ENCODE data around the gene SULF2. TPM values are rescaled to one million over a fixed set of nuclear protein-coding genes. Genes with fewer than 3 reads are reported as not detected.

Gene SULF2
- total RNA-seq, 1 donor = 74.7 TPM

GRCh38 chr20:47708953-47709833 lies 76.1 kb downstream of the SULF2 start:
- no peaks in the 10 kb centered on the region for H3K4me1 ChIP-seq (ENCODE audit: insufficient read depth, low read length)
- no peaks in the 10 kb centered on the region for H3K9me3 ChIP-seq (ENCODE audit: low read depth, low read length)
- H3K27me3 ChIP-seq (ENCODE audit: insufficient read depth, low read length) = no peaks in the 10 kb centered on the region
- no peak overlapping the region for H3K4me3 ChIP-seq (ENCODE audit: low read length)

DNA sequence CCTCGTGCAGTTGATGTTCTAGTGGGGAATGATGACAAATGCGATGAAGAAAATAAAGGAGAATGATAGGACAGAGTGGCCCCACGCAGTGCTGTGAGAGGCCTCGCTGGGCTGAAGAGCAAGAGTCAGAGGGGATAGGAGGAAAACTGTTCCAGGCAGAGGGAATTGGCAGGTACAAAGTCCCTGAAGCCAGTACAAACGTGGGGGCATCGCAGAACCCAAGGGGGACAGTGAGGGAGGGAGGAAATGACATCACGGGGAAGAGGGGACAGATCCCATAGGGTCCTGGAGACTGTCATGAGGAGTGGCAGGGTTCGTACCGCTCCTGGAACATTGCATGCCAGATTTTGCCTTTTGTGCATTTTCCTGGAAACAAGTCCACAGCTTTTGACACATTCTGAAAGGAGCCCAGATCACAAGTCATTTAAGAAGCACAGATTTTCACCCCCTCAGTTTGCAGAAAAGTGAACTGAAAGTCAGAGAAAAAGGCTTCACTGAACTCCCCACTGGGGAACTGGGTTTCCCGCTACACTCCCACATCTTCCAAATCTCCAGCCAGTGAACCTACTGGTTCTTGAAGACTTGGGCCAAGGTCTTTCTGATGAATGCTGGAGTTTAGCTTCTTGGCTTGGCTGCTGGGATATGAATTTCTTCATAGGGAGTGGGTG lies 77.0 kb downstream of the SULF2 start:
- no peaks in the 10 kb centered on the region for H3K9me3 ChIP-seq (ENCODE audit: low read depth, low read length)
- H3K4me3 ChIP-seq (ENCODE audit: low read length) = no peak overlapping the region
- H3K27me3 ChIP-seq (ENCODE audit: insufficient read depth, low read length) = no peaks in the 10 kb centered on the region
- H3K4me1 ChIP-seq (ENCODE audit: insufficient read depth, low read length) = no peaks in the 10 kb centered on the region

DNA sequence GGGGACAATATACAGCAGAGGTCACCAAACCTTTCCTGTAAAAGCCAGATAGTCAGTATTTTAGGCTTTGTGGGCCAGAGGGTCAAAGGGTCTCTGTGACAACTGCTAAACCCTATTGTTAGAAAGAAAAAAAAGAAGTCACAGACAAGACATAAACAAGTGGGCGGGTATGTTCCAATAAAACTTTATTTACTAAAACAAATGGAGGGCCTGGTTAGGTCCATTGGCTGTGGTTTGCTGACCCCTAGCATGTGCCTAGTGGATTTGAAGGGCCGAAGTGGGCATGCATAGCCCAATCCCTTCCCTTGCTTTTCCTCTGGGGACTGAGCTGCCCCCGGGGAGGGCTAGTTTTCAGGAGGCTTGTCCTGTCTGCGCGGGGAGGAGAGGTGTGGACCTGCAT lies 78.9 kb downstream of the SULF2 start:
- Histone ChIP-seq H3K4me1 (ENCODE audit: insufficient read depth, low read length) (no peaks in the 10 kb centered on the region), H3K27me3 (ENCODE audit: insufficient read depth, low read length) (no peaks in the 10 kb centered on the region), H3K4me3 (ENCODE audit: low read length) (no peak overlapping the region), H3K9me3 (ENCODE audit: low read depth, low read length) (no peaks in the 10 kb centered on the region)

GRCh38 chr20:47705497-47705856 lies 79.8 kb downstream of the SULF2 start:
- H3K27me3 ChIP-seq (ENCODE audit: insufficient read depth, low read length) = no peaks in the 10 kb centered on the region
- H3K9me3 ChIP-seq (ENCODE audit: low read depth, low read length) = no peaks in the 10 kb centered on the region
- no peaks in the 10 kb centered on the region for H3K4me1 ChIP-seq (ENCODE audit: insufficient read depth, low read length)
- no peak overlapping the region for H3K4me3 ChIP-seq (ENCODE audit: low read length)

DNA sequence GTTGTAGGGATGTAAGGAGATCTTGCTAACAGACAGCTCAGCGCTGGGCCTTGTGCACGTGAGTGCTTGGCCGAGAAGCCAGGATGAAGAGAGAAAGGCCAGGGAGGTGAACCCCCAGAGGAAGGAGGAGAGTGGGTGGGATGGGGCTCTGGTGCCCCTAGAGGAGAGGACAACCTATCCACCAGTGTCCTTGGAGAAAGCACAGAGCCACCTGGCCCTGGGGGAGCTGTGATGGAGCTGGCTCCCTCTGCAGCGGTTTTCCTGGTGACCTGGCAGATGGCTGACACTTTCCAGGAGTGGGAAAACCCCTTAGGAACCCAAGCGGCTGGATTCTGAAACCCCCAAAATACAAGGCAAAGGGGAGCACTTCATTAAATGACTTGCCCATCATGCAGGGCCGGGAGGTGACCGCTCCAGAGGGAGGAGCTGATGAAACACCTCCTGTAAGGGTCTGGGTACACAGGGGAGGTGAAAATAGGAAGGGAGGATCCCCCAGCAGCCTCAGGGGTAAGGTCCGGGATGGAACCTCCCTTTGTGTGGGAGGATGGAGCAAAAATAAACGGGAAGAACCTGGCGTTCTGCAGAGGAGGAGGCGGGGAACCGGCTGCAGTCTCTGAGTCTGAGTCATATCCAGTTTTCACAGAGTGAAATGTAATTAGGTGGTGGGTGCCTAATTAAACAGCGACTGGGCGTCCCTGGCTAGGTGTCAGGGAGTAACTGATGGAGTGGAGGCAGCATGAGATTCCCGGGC lies 80.4 kb downstream of the SULF2 start:
- no peaks in the 10 kb centered on the region for H3K27me3 ChIP-seq (ENCODE audit: insufficient read depth, low read length)
- H3K4me1 ChIP-seq (ENCODE audit: insufficient read depth, low read length) = no peaks in the 10 kb centered on the region
- no peaks in the 10 kb centered on the region for H3K9me3 ChIP-seq (ENCODE audit: low read depth, low read length)
- H3K4me3 ChIP-seq (ENCODE audit: low read length) = no peak overlapping the region

- H3K27me3 ChIP-seq (ENCODE audit: insufficient read depth, low read length) = no peaks in the 10 kb centered on the region
- H3K9me3 ChIP-seq (ENCODE audit: low read depth, low read length) = no peaks in the 10 kb centered on the region
- no peak overlapping the region for H3K4me3 ChIP-seq (ENCODE audit: low read length)
- H3K4me1 ChIP-seq (ENCODE audit: insufficient read depth, low read length) = no peaks in the 10 kb centered on the region
These were observed 81.5 kb downstream of the SULF2 start for GRCh38 chr20:47703748-47704147.

DNA sequence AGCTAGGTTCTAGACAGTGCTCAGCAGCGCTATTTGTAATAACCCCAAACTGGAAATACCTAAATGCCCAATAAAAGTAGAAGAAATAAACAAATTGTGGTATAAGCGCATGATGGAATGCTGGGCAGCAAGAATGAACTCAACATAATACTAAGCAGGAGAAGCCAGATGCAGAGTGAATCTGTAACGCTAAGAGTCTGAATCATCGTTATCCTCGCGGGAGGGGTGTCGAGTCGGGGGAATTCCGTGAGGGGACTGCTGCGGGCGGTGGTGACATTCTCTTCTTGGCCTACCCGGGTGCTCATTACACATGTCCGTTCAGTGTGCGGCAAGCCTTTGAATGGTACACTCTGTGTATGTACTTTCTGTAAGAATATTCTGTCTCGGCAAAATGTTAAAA lies 83.7 kb downstream of the SULF2 start:
- H3K27me3 ChIP-seq (ENCODE audit: insufficient read depth, low read length) = no peaks in the 10 kb centered on the region
- no peaks in the 10 kb centered on the region for H3K4me1 ChIP-seq (ENCODE audit: insufficient read depth, low read length)
- no peaks in the 10 kb centered on the region for H3K9me3 ChIP-seq (ENCODE audit: low read depth, low read length)
- H3K4me3 ChIP-seq (ENCODE audit: low read length) = no peak overlapping the region

GRCh38 chr20:47700327-47700726 lies 85.0 kb downstream of the SULF2 start:
- Histone ChIP-seq H3K4me1 (ENCODE audit: insufficient read depth, low read length) (no peaks in the 10 kb centered on the region), H3K4me3 (ENCODE audit: low read length) (no peak overlapping the region), H3K27me3 (ENCODE audit: insufficient read depth, low read length) (no peaks in the 10 kb centered on the region), H3K9me3 (ENCODE audit: low read depth, low read length) (no peaks in the 10 kb centered on the region)

DNA sequence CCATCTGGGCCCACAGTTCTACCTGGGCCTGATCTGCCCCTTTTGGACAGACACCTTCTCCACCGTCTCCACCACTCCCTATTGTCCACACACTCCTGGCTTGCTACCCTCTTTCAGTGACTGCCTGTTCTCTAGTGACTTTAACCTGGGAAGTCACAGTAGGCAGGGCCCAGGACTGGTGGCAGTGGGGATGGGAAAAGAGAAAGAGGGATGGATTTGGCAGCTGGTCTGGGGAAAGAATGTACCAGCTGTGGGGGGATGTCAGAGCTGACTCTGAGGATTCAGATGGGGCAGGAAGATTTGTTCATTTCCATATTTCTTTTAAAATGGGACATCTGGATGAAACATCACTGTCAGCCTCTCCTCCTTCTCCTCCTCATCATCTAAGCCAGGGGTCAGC lies 85.5 kb downstream of the SULF2 start:
- no peaks in the 10 kb centered on the region for H3K9me3 ChIP-seq (ENCODE audit: low read depth, low read length)
- H3K4me1 ChIP-seq (ENCODE audit: insufficient read depth, low read length) = no peaks in the 10 kb centered on the region

DNA sequence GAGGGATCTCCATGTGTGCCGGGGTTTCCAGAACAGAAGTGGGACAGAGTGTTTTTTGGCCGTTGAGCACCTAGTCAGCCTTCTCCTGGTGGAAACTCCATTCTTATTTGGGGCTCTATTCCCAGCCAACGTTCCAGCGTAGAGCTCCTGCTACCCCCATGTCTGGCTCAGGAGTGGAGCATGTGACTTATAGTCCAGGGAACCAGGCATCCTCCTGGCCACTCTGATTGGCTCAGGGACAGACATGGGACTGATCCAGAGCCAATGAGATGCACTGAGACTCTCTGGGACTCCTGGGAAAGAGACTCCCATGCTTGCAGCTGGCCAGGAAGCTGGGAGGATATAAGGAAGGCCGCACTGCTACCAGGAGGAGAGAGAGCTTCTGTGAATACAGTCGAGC lies 87.1 kb downstream of the SULF2 start:
- Histone ChIP-seq H3K4me1 (ENCODE audit: insufficient read depth, low read length) (no peaks in the 10 kb centered on the region), H3K4me3 (ENCODE audit: low read length) (no peak overlapping the region), H3K27me3 (ENCODE audit: insufficient read depth, low read length) (no peaks in the 10 kb centered on the region), H3K9me3 (ENCODE audit: low read depth, low read length) (no peaks in the 10 kb centered on the region)

More for the DNA sequence above, 85.5 kb downstream of the SULF2 start:
- H3K27me3 ChIP-seq (ENCODE audit: insufficient read depth, low read length) = no peaks in the 10 kb centered on the region
- no peak overlapping the region for H3K4me3 ChIP-seq (ENCODE audit: low read length)

GRCh38 chr20:47696856-47697255 lies 88.4 kb downstream of the SULF2 start:
- Histone ChIP-seq H3K9me3 (ENCODE audit: low read depth, low read length) (peaks cover 5% of the 10 kb centered on the region), H3K4me3 (ENCODE audit: low read length) (no peak overlapping the region), H3K27me3 (ENCODE audit: insufficient read depth, low read length) (no peaks in the 10 kb centered on the region), H3K4me1 (ENCODE audit: insufficient read depth, low read length) (no peaks in the 10 kb centered on the region)

GRCh38 chr20:47694021-47694818 lies 91.1 kb downstream of the SULF2 start:
- H3K27me3 ChIP-seq (ENCODE audit: insufficient read depth, low read length) = no peaks in the 10 kb centered on the region
- H3K4me1 ChIP-seq (ENCODE audit: insufficient read depth, low read length) = no peaks in the 10 kb centered on the region
- no peak overlapping the region for H3K4me3 ChIP-seq (ENCODE audit: low read length)
- H3K9me3 ChIP-seq (ENCODE audit: low read depth, low read length) = peaks cover 8% of the 10 kb centered on the region

DNA sequence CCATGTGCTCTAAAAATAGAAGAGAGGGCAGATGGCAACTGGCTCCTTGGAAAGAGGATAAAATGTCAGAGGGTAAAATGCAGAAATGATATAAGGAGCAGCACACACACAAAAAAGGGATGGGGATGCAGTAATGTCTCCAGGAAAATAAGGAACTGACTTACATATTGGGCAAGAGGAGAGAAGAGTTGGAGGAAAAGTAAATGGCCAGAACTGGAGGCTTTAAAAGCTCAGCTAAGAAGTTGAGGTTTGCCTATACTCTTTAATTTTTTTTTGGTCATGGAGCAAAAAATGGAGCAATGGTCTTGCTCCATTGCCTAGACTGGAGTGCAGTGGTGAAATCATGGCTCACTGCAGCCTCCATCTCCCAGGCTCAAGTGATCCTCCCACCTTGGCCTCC lies 93.7 kb downstream of the SULF2 start:
- H3K4me3 ChIP-seq (ENCODE audit: low read length) = no peak overlapping the region
- no peaks in the 10 kb centered on the region for H3K27me3 ChIP-seq (ENCODE audit: insufficient read depth, low read length)
- no peaks in the 10 kb centered on the region for H3K4me1 ChIP-seq (ENCODE audit: insufficient read depth, low read length)
- peaks cover 8% of the 10 kb centered on the region for H3K9me3 ChIP-seq (ENCODE audit: low read depth, low read length)

DNA sequence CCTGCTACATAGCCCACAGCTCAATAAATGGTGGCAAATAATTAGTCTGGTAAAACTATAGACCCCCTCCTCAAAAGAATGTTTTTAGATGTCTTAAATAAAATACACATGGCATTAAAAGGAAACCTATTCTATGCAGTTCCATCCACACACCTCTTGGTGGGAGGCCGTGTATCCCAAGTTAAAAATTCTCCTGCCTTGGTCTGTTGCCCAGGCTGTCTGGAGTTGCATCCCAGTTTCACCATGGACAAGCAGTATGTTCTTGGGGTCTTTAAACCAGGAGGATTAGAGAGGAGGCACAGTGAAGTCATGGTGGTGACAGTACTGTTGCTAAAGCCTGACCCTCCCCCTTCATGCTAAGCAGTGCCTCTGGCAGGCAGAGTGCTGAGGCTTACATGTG lies 95.5 kb downstream of the SULF2 start:
- peaks cover 8% of the 10 kb centered on the region for H3K9me3 ChIP-seq (ENCODE audit: low read depth, low read length)
- H3K4me1 ChIP-seq (ENCODE audit: insufficient read depth, low read length) = no peaks in the 10 kb centered on the region
- no peaks in the 10 kb centered on the region for H3K27me3 ChIP-seq (ENCODE audit: insufficient read depth, low read length)
- H3K4me3 ChIP-seq (ENCODE audit: low read length) = no peak overlapping the region

All from mononuclear cell (primary cell).